Activated effector memory CD4-positive, alpha-beta T cell treated with Interleukin-2 at 50 U/mL for 16 hours (primary cell): ENCODE results near the gene CDC16.

Source experiments
- DNase-seq: peaks from one replicate; pipeline ENCODE4 v3.0.0-alpha.2; 2020

CDC16 gene

DNA sequence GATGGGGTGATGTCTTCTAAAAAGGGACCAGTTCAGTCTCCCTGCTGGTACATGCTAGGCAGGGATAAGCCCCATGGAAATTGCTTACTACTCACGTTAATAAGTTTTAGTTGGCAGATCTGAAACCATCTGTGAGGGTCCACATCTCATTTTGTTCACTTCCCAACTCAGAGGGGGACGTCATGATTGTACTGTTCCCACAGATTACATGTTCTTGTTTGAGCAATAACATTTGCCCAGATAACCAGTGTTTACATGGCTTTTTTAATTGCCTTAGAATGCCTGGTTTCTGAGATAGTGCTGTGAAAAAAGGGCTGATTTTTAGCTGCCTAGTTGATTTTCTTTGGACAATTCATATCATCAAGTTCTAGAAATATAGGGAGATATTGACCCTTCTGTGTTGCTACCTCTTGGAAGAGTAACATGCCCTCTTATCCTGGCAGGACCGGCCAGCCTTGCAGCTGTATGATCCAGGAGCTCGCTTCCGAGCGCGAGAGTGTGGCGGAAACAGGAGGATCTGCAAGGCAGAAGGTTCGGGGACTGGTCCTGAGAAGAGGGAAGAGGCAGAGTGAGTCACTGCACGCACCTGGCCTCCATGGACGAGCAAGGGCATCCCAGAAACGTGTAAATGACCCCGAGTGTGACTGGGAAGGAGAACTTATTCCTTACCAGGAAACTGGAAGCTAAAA, 69.8 kb downstream of the CDC16 start:
- DNase-seq: no peak

DNA sequence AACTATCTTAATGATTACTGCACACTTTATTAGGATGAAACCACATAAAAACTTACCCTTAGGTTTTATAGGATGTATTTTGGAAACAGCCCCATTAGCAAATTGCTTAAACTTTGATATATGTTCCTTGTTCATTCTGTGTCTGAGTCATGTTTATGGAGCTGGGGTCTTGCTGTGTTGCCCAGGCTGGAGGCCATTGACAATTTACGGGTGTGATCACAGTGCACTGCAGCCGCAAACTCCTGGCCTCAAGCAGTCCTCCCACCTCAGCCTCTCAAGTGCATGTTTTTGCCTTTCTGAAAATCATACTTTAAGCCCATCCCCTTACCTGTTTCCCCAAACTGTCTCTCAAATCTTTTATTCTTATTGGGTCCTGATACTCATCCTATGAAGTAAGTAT, 74.4 kb downstream of the CDC16 start:
- DNase-seq: no peak

- no peak for DNase-seq
Measured at GRCh38 chr13:114309806-114310410, 75.2 kb downstream of the CDC16 start.

DNA sequence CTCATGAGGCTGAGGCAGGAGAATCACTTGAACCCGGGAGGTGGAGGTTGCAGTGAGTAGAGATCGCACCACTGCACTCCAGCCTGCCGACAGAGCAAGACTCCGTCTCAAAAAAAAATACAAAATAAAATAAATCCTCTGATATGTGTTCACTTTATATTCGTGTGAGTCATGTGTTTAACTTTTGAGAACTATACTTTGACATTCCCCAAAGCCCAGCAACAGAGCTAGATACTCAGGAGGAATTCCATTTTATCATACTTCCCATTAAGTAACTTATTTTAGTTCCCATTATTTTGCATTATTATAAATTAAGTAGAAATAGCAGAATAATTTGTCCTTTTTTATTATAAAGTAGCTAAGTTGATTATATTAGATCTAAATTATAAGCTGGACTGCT, 76.3 kb downstream of the CDC16 start:
- DNase-seq: no peak

DNA sequence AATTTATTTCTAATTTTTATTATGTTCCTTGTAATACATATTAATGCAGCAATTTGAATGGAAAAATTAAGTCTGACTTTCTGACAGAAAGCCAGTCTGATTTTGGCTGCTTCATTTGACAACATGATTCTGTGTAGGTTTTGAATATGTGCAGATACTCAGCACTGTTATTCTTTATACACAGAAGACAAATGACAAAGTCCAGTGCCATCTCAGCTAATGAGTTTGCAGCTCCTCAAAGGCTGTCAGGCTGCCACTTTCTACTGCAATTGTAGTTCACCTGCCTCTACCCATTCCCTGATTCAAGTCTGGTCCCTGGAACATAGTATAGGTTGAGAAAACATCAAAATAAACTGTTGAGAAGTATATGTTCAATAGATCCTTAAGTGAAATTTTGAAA, 76.7 kb downstream of the CDC16 start:
- DNase-seq: no peak

GRCh38 chr13:114311908-114312307, 77.2 kb downstream of the CDC16 start:
- no peak for DNase-seq

DNA sequence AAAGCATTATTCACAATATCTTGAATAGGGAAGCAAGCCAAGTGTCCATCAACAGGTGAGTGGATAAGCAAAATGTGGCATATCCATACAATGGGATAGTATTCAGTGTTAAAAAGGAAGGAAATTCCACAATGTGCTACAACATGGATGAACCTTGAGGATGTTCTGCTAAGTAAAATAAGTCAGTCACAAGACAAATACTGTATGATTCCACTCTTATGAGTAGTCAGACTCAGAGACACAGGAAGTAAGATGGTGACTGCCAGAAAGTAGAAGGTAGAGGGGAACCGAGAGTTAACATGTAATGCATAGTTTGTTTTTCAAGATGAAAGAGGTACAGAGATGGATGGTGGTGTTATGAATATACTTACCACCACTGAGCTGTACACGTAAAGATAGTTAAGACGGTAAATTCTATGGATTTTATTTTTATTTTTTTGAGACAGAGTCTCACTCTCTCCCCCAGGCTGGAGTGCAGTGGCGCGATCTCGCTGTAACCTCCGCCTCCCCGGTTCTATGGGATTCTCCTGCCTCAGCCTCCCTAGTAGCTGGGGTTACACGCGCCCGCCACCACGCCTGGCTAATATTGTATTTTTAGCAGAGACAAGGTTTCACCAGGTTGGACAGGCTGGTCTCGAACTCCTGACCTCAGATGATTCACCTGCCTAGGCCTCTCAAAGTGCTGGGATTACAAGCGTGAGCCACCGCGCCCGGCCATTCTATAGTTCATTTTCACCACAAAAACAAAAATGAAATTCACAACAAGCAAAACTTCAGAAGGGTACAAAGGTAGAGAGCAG, 78.6 kb downstream of the CDC16 start:
- no peak for DNase-seq

- DNase-seq: peak; percentile 88
Measured at GRCh38 chr13:114314074-114314912, 79.6 kb downstream of the CDC16 start, which contains the start of gene CHAMP1. TSS of gene CHAMP1 (plus strand) at chr13:114314503. CDS start at chr13:114323843, 9,340 bp downstream.

GRCh38 chr13:114315074-114315785, 80.5 kb downstream of the CDC16 start:
- DNase-seq: no peak

- DNase-seq: no peak
Measured at GRCh38 chr13:114318624-114319023, 83.9 kb downstream of the CDC16 start.

- DNase-seq: no peak
Measured at GRCh38 chr13:114319441-114319913, 84.8 kb downstream of the CDC16 start.

GRCh38 chr13:114320065-114320464, 85.4 kb downstream of the CDC16 start:
- no peak for DNase-seq

DNA sequence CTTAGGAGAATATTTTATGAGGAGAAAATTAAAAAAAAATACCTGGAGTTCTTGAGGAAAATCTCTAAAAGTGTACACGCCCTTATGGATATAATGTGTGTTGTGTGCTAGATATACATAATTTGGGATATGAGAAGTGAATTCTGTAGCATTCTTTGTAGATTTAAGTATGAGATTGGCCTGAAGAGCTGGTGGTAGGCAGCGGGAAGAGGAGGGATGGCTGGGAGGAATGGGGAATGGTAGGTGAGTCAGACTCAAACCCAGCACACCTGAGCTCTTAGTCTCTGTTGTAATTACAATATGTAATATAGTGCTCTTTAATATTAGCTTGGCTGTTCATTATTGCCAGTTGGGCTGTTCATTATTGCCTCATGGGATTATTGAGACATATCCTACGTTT, 86.6 kb downstream of the CDC16 start:
- no peak for DNase-seq
